A204.1 (cell line): ENCODE results near the gene NCKAP5.

Source experiments
- FAIRE-seq: peaks from 2 replicates; lab custom pipeline; 2012; peaks lifted over from hg19 to GRCh38; lab: Jason Lieb, UNC

The NCKAP5 gene

DNA sequence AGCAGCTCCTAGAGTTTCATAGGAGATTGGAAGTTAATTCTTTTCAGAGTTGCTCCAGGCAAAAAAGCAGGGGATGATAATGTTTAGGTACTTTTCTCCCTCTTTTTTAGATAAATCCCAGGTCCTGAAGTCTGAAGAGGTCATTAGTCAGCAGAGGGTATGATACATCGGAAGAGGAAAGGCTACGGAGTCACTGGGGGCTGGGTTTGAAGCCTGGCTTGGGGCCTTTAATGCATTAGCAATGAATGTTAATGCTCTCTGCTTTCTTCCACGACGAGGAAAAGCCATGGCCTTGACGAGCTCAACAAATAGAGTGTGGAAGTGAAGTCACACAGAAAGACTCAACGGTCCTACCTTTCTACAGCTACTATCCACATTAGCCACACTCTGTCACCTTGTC is 235.1 kb downstream of the NCKAP5 start:
- no peak for FAIRE-seq

DNA sequence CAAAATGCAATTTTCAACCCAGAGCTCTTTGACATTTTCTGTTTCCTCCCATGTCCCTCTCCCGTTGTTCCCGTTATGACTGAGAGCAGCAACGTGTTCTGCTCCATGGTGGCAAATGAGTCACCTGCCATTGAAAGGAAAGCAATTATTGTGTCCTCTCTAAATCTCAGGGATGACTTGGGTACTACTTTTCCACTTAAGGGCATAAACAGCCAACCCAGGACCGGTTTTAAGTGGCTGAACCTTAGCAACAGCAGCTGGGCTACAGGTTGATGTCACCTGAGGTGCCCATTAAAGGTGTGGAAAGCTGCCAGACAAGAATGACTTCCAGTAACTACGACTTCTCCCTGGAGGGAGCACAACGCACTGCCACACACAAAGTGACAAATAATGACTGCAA is 236.8 kb downstream of the NCKAP5 start:
- no peak for FAIRE-seq

DNA sequence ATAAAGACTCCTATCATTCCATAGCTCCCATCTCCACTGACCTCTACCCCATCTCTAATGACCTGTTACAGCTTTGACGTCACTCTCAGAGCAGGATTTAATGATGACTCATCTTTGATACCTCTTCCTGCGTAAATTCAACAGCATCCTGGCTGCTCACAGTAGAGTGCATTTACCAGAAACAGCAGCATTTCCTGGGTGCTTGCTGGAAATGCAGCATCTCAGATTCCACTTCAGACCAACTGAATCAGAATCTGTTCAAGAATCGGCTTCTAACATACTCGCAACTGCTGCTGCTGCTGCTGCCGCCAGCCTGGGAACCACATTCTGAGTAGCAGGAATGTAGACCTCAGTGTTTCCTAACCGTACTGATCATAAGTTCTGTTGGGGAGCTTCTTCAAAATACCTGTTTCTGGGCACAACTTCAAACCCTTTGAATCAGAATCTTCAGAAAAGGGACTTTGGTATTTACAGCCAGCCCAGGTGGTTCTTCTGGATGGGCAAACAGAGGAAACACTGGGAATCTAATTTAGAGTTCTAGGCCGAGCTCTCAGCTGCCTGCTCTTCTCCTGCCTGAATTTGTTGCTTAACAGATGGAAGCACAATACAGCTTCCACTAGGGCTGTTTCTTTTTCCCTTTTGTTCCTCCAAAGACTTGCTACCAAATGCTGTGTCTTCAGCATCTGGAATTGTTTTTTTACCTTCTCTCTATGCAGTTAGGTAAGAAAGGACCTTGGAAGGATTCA is 241.4 kb downstream of the NCKAP5 start:
- no peak for FAIRE-seq

DNA sequence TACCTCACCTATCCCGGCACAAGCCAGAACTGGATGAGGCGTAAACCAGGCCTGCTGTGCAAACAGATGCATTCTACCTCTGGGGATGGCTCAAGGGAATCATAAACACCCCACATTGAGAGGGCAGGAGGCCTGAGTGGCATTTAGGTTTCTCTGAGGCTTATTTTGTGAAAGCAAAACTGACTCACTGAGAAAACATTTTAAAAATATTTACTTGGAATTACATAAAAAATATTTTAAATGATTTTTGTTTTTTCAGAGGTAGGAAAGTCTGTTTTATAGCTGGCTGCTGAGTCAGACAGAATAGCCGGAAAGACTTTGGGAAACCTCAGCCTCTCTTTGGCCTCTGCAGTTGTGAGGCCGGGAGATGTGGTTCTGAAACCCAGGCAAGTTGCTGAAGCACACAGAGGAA is 244.1 kb downstream of the NCKAP5 start:
- FAIRE-seq, result no peak

DNA sequence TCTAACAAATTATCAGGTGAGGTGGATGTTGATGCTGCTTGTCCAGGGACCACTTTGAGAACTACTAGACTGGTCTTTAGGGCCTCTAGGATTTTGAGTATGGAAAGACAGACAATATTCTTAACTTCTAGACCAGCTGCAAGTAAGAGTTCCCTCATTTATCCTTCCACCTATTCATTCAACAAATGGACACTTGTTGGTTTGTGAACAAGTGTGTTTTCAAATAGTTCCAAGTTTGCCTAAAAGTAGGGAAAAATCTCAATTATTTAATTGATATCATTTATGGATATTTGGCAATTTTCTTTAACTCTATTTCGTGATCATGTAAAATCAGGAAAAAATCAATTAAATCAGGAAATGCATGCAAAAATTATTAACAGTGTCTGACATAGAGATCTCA is 245.4 kb downstream of the NCKAP5 start:
- no peak for FAIRE-seq

DNA sequence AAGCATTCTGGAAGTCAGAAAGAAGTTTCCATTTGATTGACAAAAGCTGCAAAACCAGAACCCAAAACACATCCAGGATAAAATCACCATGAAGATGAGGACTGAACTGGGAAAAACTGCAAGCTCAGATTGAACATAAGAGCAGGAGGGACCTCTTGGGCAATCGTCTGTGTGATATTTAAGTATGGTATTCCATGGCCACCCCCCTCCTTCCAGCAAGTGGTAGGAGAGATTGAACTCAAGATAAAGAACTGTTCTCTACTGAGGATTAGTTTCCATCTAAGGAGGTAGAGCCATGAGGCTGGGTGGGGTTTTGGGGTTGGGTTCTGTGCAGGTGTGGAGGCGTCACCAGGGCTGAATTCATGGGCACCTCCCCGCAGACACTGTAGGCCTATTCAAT is 251.1 kb downstream of the NCKAP5 start:
- no peak for FAIRE-seq

DNA sequence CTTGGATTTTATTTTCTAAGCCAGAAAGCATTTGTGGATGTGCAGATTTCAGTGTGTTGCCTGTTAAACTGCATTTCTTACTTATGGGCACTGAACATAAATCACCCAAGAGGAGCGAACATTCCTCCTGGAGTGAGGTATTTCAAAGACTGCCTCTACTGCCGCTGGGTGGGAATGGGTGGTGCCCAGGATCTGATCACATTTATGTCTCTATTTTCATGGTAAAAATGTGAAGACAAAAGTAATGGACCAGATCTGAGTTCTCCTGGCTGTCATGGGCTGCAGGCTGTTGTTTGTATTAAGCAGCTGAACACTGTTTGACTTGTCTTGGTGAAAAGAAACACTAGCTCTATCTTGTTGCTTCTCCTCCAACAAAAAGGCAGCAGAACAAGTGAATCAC is 251.7 kb downstream of the NCKAP5 start:
- FAIRE-seq, result no peak

DNA sequence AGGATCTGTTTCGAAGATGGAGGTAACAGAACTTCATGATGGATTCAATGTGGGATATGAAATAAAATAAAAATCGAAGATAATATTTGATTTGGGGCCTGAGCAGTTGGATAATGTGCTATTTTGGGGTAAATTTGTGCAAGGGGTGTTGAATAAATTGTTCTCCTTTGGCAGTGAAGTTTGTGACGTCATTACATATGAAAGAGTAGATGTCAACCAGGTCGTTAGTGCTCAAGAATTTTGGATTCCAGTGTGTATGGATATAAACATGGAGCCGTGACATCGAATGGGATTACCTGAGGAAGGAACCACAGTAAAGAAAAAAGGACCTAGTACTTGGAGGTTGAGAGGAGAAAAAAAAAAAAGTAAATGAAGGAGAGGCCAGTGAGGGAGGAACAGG is 253.0 kb downstream of the NCKAP5 start:
- FAIRE-seq, result no peak

DNA sequence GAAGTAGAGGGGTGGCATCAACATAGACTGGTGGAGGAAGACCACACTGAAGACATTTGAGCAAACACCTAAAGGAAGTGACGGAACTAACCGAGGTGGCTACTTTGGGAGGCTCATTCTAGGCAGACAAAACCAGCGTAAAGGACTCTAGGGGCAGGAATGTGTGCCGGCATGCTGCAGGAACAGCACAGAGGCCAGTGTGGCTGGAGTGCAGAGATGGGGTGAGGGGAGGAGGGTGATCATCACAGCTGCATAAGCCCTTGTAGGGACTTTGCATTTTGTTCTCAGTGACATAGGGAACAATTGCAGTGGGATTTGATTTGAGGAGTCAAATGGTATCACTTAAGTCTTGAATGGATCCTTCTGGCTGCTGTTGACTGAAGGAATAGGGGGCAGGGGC is 253.5 kb downstream of the NCKAP5 start:
- FAIRE-seq, result no peak

DNA sequence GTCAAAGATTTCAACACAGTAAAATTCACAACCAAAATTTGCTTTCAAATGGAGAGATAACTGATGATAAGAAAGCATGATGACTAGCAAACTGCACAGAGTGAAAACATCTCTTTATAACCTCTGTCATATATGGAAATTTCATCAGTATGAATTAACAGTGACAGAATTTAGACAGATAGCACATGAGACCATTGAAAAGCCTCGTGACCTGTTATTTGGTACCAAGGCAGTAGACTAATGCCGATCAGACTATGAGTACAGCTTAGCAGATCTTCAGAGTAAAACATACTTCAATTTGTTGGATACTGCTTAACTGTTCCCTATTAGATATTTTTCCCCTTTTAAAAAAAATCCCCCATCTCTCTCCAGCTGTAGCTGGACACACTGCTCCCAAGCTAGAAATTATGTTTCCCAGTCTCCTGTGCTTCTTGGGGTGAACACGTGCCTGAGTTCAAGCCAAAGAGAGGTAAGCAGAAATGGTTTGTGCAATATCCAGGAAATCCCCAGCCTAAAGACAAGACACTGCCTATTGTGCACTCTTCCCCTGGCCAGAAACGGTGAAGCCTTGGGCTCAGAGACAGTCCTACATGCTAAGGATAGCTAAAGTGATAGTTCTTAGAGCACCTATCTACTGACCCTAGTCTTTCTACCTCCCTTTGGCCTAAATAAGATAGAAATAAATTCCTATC is 256.1 kb downstream of the NCKAP5 start:
- no peak for FAIRE-seq

DNA sequence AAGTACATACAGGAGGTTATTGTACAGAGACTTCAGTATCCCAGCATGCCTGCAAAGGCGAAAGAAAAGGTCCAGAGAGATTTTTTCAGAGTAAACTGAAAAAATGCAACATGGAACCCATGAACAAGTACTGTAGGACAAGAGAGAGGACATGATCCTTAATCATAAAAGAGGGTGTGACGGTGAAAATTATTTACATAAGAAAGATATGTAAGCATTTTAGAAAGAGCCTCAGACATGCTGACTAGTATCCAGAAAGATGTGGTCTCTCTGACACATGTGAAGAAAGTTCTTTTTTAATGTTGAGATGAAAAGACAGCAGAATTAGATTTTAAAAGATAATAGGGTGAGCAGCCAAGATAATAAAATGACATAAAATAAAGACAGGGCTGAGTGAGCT is 262.0 kb downstream of the NCKAP5 start:
- no peak for FAIRE-seq

DNA sequence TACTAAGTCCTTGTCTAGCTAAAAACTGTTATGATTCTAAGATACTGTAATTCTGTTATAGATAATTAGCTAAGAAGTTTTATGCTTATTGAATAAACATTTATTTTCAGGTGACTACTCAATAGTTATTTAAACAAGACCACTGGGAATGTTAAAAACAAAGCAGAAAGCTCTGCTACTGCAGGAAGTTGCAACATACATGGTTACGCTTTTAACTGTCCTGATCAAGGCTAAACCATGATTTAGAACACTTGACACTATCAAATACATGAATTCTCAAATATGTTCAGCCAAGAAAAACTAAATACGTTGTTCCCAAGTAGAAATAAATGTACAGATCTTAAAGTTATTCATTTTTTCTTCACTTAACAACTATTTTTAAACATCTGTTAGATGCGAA is 263.9 kb downstream of the NCKAP5 start:
- FAIRE-seq, result no peak

DNA sequence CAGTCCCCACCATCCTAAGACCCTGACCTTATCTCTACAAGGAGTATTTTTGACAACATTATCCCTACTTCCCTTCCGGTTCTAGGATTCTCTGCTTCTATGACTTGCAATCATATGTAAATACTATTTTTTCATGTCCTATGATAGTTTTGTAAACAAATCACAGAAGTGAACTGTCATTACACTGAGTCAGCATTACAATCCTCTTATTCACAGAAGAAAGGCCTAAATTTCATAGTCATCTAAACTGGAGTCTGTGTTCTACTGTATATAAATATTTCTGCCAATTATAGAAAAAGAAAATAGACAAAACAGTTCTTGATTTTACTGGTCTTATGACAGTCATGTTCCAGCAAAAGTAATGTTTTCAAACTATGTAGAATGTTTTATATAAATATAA is 265.1 kb downstream of the NCKAP5 start:
- FAIRE-seq, result no peak

DNA sequence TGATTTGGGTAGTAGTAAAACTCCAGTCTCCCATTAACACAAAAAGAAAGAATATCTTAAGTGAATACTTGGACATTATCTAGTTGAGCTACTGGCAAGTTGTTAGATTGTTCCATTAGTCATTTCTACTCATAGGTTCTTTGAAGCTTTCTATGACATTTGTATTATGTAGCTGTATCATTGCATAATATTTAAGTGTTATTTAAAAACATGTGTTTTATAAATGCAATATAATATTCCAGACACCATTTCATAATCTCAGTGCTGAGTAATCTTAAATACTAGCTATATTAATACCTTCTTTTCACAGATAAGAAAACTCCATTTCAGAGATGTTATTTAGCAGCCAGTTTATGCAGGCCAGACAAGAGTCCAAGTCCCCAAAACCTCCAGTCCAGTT is 271.9 kb downstream of the NCKAP5 start:
- no peak for FAIRE-seq

DNA sequence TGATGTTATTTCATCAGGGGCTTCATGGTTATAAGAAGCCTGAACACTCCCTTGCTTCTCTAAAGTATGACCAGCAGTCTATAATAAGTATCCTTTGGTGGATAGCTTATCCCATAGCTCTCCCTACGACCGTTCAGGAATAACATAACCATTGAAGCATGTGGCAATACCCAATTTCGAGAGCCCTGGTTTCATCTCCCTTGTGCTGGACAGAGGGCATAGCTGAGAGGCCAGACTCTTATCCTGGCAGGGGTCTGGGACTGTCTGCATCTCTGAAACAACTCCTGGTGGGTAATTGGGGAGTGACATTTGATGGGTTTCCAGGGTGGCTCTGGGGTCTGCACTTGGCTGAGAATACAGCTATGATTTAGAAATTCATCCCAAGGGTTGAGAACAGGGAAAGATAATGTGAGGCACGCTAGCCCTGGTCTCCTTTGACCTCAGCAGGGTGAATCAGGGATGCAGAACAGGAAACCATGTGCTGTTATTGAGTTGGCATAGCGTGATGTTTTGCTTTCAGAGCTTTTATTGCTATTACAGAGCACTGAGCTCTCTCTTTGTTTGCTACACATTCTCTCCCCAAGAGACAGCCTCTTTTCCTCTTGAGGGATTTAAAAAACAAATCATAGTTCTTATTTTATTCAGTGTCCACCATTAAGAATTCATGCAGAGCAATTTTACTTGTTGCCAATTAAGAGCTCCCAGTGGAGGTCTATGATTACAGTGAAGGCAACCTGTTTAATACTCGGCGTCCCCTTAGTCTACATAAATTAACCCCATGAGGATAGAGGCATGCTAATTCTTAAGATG is 274.5 kb downstream of the NCKAP5 start:
- FAIRE-seq, result no peak

DNA sequence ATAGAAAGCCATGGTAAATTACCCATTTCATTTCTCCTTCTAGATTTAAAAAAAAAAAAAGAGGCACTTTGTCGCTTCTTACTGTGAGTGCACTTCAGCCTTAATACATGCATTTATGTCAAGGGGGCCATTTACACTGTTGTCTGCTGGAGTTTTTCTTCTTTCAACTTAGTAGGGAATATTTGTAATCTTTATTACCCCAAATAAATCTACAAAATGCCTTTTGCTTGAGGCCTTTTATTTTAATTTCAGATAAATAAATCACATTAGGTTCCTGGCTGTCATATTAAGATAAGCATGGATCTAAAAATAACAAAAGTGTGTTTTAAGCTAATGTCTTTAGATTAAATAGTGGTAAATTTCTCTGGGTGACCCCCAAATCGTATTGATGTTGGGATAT is 276.0 kb downstream of the NCKAP5 start:
- no peak for FAIRE-seq

DNA sequence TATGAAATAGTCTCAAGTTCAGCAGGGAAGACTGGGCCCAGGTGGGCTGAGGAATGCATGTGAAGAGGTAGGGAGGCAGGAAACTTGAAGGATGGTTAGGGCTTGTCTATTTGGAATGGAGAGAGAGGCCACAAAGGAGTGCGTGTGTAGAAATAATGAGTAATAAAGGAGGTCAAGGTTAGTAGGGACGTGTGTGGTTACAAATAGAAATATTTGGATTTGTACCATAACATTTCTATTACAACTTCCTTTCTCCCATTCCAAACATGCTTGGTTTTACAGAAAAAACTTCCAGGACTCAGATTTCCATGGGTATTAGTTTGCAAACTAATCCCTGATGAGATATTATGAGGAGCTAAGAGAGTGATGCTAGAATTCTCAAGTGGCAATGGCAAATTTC is 280.6 kb downstream of the NCKAP5 start:
- FAIRE-seq, result no peak

DNA sequence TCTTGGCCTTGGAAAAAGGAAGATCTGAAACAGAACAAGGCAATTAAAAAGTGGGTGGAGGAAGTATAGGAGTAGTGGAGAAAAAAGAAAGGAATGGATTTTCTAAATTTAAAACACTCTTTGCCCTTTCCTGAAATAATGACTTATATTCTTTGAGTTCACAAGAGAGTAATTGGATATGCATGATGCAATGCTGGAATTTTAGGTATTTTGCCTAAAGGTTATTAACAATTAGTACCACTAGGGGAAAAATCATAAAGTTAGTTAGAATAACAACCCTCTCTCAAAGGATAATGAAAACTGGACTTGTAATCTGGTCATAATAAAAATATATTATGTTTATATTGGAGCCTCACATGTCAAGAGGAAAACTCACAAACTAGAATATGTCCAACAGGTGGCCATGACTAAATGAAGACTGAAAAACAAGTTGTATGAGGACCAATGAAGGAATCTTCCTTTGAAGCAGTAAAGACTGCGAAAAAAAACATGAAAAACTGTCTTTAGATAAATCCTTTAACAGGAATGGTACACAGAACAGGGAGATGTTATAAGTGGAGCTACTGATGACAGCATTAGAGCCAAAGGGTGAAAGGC is 281.8 kb downstream of the NCKAP5 start:
- FAIRE-seq, result no peak

DNA sequence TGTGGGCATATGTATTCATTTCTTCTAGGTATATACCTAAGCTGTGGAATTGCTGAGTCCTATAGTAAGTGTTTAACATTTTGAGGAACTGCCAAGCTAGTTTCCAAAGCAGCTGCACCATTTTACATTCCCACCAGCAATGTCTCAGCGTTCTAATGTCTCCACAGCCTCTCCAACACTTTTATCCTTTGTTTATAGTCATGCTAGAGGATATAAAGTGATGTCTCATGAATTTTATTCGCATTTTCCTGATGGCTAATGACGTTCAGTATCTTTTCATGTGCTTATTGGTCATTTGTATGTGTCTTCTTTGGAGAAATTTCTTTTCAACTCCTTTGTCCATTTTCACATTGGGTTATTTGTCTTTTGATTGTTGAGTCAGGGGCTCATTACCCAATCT is 295.2 kb downstream of the NCKAP5 start:
- no peak for FAIRE-seq

DNA sequence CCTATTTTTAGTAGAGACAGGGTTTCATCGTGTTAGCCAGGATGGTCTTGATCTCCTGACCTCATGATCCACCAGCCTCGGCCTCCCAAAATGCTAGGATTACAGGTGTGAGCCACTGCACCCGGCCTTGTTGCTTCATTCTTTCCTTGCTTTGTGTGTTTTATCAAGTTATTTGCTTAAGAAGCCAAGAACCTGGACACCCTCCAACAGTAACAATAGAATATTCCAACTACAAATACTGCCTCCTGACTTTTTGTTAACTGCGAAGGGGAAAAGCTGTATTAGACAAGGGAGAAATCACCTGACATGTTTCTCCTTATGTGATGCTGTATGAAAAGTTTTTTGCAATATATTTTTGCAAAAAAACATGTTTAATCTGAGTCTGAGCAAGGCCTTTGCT is 297.2 kb downstream of the NCKAP5 start:
- FAIRE-seq, result no peak

DNA sequence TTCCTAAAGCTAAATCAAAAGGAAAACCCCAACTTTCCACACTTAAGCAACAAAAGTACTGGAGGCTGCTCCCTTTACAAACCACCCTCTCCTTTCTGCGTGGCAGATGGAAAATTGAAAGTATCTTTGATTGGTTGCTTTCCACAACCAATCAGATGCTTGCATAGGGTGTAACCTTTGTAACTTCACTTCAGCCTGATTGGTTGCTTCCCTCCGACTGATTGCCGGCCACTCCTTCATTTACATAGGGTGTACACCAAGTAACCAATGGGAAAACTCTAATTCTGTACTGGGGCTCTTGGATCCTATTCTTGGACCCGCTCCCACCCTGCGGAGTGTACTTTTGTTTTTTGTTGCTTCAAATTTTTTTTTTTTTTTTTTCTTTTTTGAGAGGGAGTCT is 297.7 kb downstream of the NCKAP5 start:
- FAIRE-seq, result no peak

DNA sequence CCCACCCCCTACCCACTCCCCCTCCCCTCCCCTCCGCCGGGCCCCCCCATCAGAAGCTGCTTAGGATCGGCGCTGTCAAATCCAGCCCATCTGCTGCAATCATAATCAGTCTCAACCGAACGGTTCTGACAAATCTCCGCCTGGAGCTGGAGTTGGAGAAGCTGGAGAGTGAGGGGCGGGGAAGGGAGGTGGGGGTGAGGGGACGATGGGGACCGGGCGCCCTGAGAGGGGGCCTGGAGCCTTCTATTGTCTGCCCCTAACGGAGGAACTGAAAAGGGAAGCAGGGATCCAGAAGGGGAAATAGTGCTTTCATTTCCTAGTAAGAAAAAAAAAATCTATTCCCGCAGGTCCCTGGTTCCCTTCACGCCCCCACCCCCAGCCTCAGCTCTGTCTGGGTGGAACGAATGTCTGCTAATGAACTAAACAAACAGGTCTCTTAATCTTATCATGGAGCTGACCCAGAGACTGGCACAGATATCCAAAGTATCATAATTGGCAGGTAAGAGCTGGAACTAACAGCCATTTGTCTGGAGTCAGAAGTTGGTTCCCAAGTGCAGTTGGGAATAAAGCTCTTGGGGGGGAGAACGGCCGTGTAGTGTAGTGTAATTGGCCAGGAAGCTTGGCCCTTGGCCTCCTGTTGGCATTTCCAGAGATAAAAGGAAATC is 301.2 kb downstream of the NCKAP5 start:
- no peak for FAIRE-seq
